GM19372 (cell line): ENCODE data around the gene ATPAF2.

Experiments used
- ATAC-seq: cut with Tn5 transposase; IDR thresholded peaks from one replicate; pipeline ENCODE4 v1.9.1; 2021; ENCODE audit warnings: mild to moderate bottlenecking, low read depth, moderate library complexity; ENCODE audit not compliant: unreplicated experiment

Gene ATPAF2

GRCh38 chr17:18038861-18039534 lies at the start of gene ATPAF2, which contains the start of gene GID4:
TSS of gene ATPAF2 (minus strand) at chr17:18039168. CDS start at chr17:18039013, 155 bp downstream.
TSS of gene GID4 (plus strand) at chr17:18039408. CDS start at chr17:18039465, 57 bp downstream.
- peak; percentile 90 for ATAC-seq

GRCh38 chr17:18087610-18088491 lies 48.9 kb upstream of the ATPAF2 start, which contains the start of gene DRG2:
TSS of gene DRG2 (plus strand) at chr17:18087948. CDS start at chr17:18088024, 76 bp downstream.
- peak; percentile 75 for ATAC-seq

- no peak for ATAC-seq
These were observed 45.3 kb upstream of the ATPAF2 start for GRCh38 chr17:18084256-18084655.

- ATAC-seq: no peak
These were observed 40.6 kb upstream of the ATPAF2 start for GRCh38 chr17:18079543-18079942.

GRCh38 chr17:18076936-18077335 lies 38.0 kb upstream of the ATPAF2 start:
- ATAC-seq: no peak

GRCh38 chr17:18074566-18075272 lies 35.8 kb upstream of the ATPAF2 start:
- ATAC-seq: no peak

GRCh38 chr17:18071751-18072150 lies 32.8 kb upstream of the ATPAF2 start:
- no peak for ATAC-seq

GRCh38 chr17:18070861-18071340 lies 31.9 kb upstream of the ATPAF2 start:
- no peak for ATAC-seq

GRCh38 chr17:18069101-18069500 lies 30.1 kb upstream of the ATPAF2 start:
- no peak for ATAC-seq

GRCh38 chr17:18066866-18067265 lies 27.9 kb upstream of the ATPAF2 start:
- no peak for ATAC-seq

GRCh38 chr17:18065546-18065945 lies 26.6 kb upstream of the ATPAF2 start:
- ATAC-seq: no peak

- ATAC-seq: no peak
These were observed 25.1 kb upstream of the ATPAF2 start for GRCh38 chr17:18064053-18064452.

- ATAC-seq: no peak
These were observed 20.3 kb upstream of the ATPAF2 start for GRCh38 chr17:18059283-18059682.

GRCh38 chr17:18056214-18056613 lies 17.2 kb upstream of the ATPAF2 start:
- no peak for ATAC-seq

- no peak for ATAC-seq
These were observed 16.6 kb upstream of the ATPAF2 start for GRCh38 chr17:18055597-18055996.

GRCh38 chr17:18045691-18046350 lies 6.9 kb upstream of the ATPAF2 start:
- ATAC-seq: no peak

- no peak for ATAC-seq
These were observed 5.6 kb upstream of the ATPAF2 start for GRCh38 chr17:18044609-18045008.

GRCh38 chr17:18043491-18043890 lies 4.5 kb upstream of the ATPAF2 start:
- ATAC-seq: no peak

GRCh38 chr17:18042983-18043382 lies 4.0 kb upstream of the ATPAF2 start:
- ATAC-seq: no peak

- ATAC-seq: no peak
These were observed 2.8 kb upstream of the ATPAF2 start for GRCh38 chr17:18041776-18042175.
